Liver (tissue), 9 donors: ENCODE measurements around the gene PHOSPHO1. TPM values are rescaled to one million over a fixed set of nuclear protein-coding genes. Genes with fewer than 3 reads are reported as not detected.

ENCODE experiments used
- DNase-seq: peaks from one replicate; pipeline ENCODE4 v3.0.0-alpha.2; 2017; ENCODE audit warnings: low spot score
- H3K27ac ChIP-seq, 2 donors: one replicate each; pipeline ENCODE4 v1.7.0; 2013; ENCODE audit warnings: inconsistent platforms in 2 of 2, low read length in 2 of 2, control low read depth in 1 of 2, low read depth in 1 of 2, mild to moderate bottlenecking in 1 of 2
- H3K27me3 ChIP-seq, 4 donors: one replicate each; pipeline versions ENCODE4 v1.6.1 to v1.7.0; 2013; ENCODE audit warnings: low read length in 3 of 4, inconsistent platforms in 1 of 4, mild to moderate bottlenecking in 1 of 4, moderate library complexity in 1 of 4; ENCODE audit not compliant: control insufficient read depth in 4 of 4, insufficient read depth in 4 of 4
- H3K36me3 ChIP-seq, 4 donors: one replicate each; pipeline versions ENCODE4 v1.6.1 to v1.7.0; 2013; ENCODE audit warnings: low read length in 3 of 4, mild to moderate bottlenecking in 3 of 4, low read depth in 1 of 4, moderate library complexity in 1 of 4; ENCODE audit not compliant: control insufficient read depth in 4 of 4, insufficient read depth in 3 of 4
- H3K4me1 ChIP-seq, 4 donors: one replicate each; pipeline versions ENCODE4 v1.6.1 to v1.7.0; 2013; ENCODE audit warnings: low read length in 3 of 4, mild to moderate bottlenecking in 3 of 4, moderate library complexity in 1 of 4; ENCODE audit not compliant: control insufficient read depth in 4 of 4, insufficient read depth in 4 of 4
- H3K4me3 ChIP-seq, 3 donors: one replicate each; pipeline versions ENCODE4 v1.6.1 to v1.7.0; 2013; ENCODE audit warnings: low read length in 3 of 3, control low read depth in 1 of 3, low read depth in 1 of 3, mild to moderate bottlenecking in 1 of 3
- H3K9ac ChIP-seq, 2 donors: one replicate each; pipeline ENCODE4 v1.7.0; 2013; ENCODE audit warnings: low read length in 2 of 2, mild to moderate bottlenecking in 2 of 2, moderate library complexity in 2 of 2, control low read depth in 1 of 2, low read depth in 1 of 2
- H3K9me3 ChIP-seq, 4 donors: one replicate each; pipeline versions ENCODE4 v1.6.1 to v1.7.0; 2013; ENCODE audit warnings: low read length in 3 of 4; ENCODE audit not compliant: control insufficient read depth in 4 of 4
- FOXA2 ChIP-seq: IDR thresholded peaks from 2 replicates; pipeline ENCODE4 v1.6.1; 2016; ENCODE audit warnings: antibody characterized with exemption
- GABPA ChIP-seq, 2 donors: IDR thresholded peaks in 1 of 2; conservative IDR thresholded peaks in 1 of 2; 2 replicates each; pipeline ENCODE4 v1.6.1; 2016; ENCODE audit warnings: antibody characterized with exemption in 2 of 2, mild to moderate bottlenecking in 1 of 2, moderate library complexity in 1 of 2
- HNF4G ChIP-seq: IDR thresholded peaks from 2 replicates; pipeline ENCODE4 v1.6.1; 2016; ENCODE audit warnings: antibody characterized with exemption
- NR2F2 ChIP-seq: IDR thresholded peaks from 2 replicates; pipeline ENCODE4 v1.6.1; 2016; ENCODE audit warnings: antibody characterized with exemption
- RAD21 ChIP-seq, 2 donors: IDR thresholded peaks; 2 replicates each; pipeline ENCODE4 v1.6.1; 2016; ENCODE audit warnings: antibody characterized with exemption in 2 of 2, mild to moderate bottlenecking in 2 of 2
- YY1 ChIP-seq: IDR thresholded peaks from 2 replicates; pipeline ENCODE4 v1.6.1; 2016; ENCODE audit warnings: antibody characterized with exemption, mild to moderate bottlenecking
- WGBS: extraction: QIAGEN DNeasy Blood & Tissue Kit; methylation state at CpG from one replicate; pipeline ENCODE4 v1.1.7; 2013; 5-methylcytosine and 5-hydroxymethylcytosine counted together
- polyA plus RNA-seq, 2 donors: library from polyadenylated mRNA; stranded (reverse) in 1 of 2; unstranded in 1 of 2; fragments of 200-250 nt in 1 of 2; fragments of >200 nt in 1 of 2; fragmentation: Nextera tagmentation in 1 of 2; extraction: Ambion mirVana in 1 of 2; gene quantifications; one replicate each; pipeline versions ENCODE4 v1.2.1 to v1.2.3, GENCODE V29; 2013 to 2015
- total RNA-seq, 2 donors: library from RNA; depleted of rRNA; stranded (reverse); fragments of >200 nt; gene quantifications; one replicate each; pipeline ENCODE4 v1.2.3, GENCODE V29; 2014
- TF ChIP-seq, protein P1 (sequence below): IDR thresholded peaks from 2 replicates; pipeline ENCODE4 v1.6.1; 2016; ENCODE audit warnings: antibody characterized with exemption
- TF ChIP-seq, protein P2 (sequence below): IDR thresholded peaks from 2 replicates; pipeline ENCODE4 v1.6.1; 2016; ENCODE audit warnings: antibody characterized with exemption
- TF ChIP-seq, protein P3 (sequence below): fragments of 150-350 bp; IDR thresholded peaks from 2 replicates; pipeline ENCODE4 v1.5.1; 2017; ENCODE audit warnings: improper control_type of control experiment, low read depth, low read length; ENCODE audit not compliant: missing input control
- TF ChIP-seq, protein P4 (sequence below): IDR thresholded peaks from 2 replicates; pipeline ENCODE4 v1.6.1; 2016; ENCODE audit warnings: antibody characterized with exemption
- donor health status: healthy.
- donor health status: healthy.
- donor health status: healthy.
- donor health status: healthy.
- donor health status: healthy.

The PHOSPHO1 gene
- total and polyA plus RNA-seq, 4 donors, result 0.22 to 99.4 (median 0.40) TPM

DNA sequence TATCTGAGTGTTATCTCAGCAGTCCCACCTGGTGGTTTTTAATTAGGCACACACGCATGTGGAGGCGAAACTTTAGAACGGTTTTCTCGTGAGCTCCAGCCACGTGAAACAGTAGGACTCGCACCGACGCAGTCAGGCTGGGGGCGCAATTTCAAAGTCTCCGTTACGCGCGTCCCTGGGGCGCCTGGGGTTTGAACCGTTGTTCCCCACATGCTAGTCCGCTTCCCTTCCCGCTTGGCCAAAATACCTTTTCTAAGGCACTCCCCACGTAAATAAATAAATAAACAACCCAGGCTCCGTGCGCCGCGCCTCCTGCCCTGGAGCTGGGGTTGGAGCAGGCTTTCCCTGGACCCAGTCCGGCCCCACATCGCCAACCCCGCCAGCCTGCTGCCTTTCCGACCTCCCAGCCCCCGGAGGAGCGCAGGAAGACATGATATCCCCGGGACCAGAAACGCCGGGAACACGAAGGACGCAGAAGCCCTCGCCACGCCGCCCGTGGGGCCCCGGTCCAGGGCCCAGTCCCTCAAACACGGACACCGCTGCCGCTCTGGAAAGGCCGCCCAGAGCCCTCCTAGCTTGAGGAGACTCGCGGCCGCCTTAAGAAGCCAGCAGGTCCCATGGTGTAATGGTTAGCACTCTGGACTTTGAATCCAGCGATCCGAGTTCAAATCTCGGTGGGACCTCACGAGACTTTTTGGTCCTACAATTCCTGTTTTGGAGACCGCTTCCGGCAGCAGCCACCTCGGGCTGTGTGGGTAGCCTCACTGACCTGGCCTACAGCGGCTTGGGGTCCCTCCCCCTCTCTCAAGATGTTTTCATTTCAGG is 38.5 kb downstream of the PHOSPHO1 start (continued):
- TF ChIP-seq, protein P1, sequence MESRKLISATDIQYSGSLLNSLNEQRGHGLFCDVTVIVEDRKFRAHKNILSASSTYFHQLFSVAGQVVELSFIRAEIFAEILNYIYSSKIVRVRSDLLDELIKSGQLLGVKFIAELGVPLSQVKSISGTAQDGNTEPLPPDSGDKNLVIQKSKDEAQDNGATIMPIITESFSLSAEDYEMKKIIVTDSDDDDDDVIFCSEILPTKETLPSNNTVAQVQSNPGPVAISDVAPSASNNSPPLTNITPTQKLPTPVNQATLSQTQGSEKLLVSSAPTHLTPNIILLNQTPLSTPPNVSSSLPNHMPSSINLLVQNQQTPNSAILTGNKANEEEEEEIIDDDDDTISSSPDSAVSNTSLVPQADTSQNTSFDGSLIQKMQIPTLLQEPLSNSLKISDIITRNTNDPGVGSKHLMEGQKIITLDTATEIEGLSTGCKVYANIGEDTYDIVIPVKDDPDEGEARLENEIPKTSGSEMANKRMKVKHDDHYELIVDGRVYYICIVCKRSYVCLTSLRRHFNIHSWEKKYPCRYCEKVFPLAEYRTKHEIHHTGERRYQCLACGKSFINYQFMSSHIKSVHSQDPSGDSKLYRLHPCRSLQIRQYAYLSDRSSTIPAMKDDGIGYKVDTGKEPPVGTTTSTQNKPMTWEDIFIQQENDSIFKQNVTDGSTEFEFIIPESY, result no peak
- TF ChIP-seq HNF4G (peak; percentile 42), FOXA2 (no peak), GABPA (IDR thresholded peaks at IDR 0.05 in 1 of 2, conservative IDR thresholded peaks at IDR 0.05 in 1 of 2) (peak in 1 of 2 donors; percentile 56), RAD21 (IDR thresholded peaks at IDR 0.05) (no peak)
- TF ChIP-seq, protein P2, sequence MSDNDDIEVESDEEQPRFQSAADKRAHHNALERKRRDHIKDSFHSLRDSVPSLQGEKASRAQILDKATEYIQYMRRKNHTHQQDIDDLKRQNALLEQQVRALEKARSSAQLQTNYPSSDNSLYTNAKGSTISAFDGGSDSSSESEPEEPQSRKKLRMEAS, result peak; percentile 89

DNA sequence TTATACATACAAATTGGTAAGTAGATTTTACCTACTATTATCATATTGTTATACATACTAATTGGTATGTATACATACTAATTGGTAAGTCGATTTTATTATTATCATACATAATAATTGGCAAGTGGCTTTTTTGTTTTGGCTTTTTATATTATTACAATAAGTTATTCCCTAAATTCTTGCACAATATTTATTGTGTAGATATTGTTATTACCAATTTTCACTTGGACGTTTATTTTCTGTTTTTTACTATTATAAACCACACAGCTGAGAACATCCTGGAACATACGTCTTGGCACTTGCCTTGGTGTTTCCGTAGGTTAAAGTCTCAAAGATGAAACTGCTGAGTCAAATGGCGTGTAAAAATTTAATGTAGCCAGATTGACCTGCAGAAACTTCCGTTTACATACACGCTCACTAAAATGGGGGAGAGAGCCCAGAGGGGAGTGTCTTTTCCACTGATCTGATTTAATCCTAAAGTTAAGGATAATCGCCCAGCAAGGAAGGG is 39.1 kb downstream of the PHOSPHO1 start:
- no peak for DNase-seq
- no peaks in the 10 kb centered on the region for H3K36me3 ChIP-seq
- peak overlapping the region; percentile 93 to 95 for H3K27ac ChIP-seq
- peak overlapping the region; percentile 61 to 91 for H3K9ac ChIP-seq
- peak overlapping the region; percentile 56 to 72 (median 65) for H3K4me3 ChIP-seq
- WGBS, result 8% methylated on average over 8 of the region's 8 CpGs
- TF ChIP-seq, protein P1, result peak; percentile 36
- peak; percentile 47 for TF ChIP-seq YY1
- no peak for TF ChIP-seq RAD21 (IDR thresholded peaks at IDR 0.05)
- TF ChIP-seq NR2F2, result no peak
- no peaks in the 10 kb centered on the region for H3K9me3 ChIP-seq
- peaks cover 0 to 16% (median 4%) of the 10 kb centered on the region in 4 donors for H3K4me1 ChIP-seq
- H3K27me3 ChIP-seq, result no peaks in the 10 kb centered on the region

DNA sequence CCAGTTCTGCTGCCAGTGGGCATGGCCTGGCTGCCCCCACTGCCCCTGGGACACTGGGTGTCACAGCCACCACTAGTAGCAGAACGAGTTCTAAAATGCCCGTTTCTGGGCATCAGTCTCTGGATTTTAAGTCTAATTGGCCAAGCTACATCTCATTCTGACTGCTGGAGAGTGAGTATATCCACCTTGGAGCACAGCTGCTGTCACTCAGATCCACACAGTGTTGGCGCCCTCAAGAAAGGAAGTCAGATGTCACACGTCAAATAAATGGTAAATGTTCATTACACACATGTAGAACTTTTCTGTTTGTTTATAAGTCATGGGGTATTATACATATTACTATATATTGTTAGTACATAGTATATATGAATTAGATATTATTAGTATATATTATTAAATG is 39.7 kb downstream of the PHOSPHO1 start:
- H3K4me1 ChIP-seq, result peaks cover 0 to 16% (median 4%) of the 10 kb centered on the region in 4 donors
- 73% methylated on average over 4 of the region's 4 CpGs for WGBS
- H3K36me3 ChIP-seq, result no peaks in the 10 kb centered on the region
- H3K9ac ChIP-seq, result no peak overlapping the region
- no peak overlapping the region for H3K27ac ChIP-seq
- no peaks in the 10 kb centered on the region for H3K9me3 ChIP-seq
- H3K4me3 ChIP-seq, result no peak overlapping the region
- DNase-seq, result no peak
- TF ChIP-seq, protein P3, sequence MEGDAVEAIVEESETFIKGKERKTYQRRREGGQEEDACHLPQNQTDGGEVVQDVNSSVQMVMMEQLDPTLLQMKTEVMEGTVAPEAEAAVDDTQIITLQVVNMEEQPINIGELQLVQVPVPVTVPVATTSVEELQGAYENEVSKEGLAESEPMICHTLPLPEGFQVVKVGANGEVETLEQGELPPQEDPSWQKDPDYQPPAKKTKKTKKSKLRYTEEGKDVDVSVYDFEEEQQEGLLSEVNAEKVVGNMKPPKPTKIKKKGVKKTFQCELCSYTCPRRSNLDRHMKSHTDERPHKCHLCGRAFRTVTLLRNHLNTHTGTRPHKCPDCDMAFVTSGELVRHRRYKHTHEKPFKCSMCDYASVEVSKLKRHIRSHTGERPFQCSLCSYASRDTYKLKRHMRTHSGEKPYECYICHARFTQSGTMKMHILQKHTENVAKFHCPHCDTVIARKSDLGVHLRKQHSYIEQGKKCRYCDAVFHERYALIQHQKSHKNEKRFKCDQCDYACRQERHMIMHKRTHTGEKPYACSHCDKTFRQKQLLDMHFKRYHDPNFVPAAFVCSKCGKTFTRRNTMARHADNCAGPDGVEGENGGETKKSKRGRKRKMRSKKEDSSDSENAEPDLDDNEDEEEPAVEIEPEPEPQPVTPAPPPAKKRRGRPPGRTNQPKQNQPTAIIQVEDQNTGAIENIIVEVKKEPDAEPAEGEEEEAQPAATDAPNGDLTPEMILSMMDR, result no peak
- TF ChIP-seq YY1, result no peak
- TF ChIP-seq, protein P4, sequence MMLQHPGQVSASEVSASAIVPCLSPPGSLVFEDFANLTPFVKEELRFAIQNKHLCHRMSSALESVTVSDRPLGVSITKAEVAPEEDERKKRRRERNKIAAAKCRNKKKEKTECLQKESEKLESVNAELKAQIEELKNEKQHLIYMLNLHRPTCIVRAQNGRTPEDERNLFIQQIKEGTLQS, result no peak
- no peaks in the 10 kb centered on the region for H3K27me3 ChIP-seq
